T-cell (primary cell): ENCODE data around the gene MAGEA9B. TPM values are rescaled to one million over a fixed set of nuclear protein-coding genes. Genes with fewer than 3 reads are reported as not detected.
"Not testable (repeated sequence)": the region's sequence is repeated elsewhere in the genome, so short reads cannot be mapped to it uniquely, and the experiment has no call there.

Experiments
- ATAC-seq, 4 experiments: fragments of 200-7000 bp in 3 of 4; fragments of 150-1000 bp in 1 of 4; cut with Tn5 transposase; replicated peaks in 1 of 4; 1 replicate in 3 of 4; 2 replicates in 1 of 4; pipeline ENCODE4 v1.10.0; 2021; ENCODE audit warnings: moderate library complexity in 3 of 4, mild to moderate bottlenecking in 2 of 4, moderate number of reproducible peaks in 1 of 4
- CTCF ChIA-PET, 2 donors: fragments of 300-600 bp; sonication (Branson Sonifier 250); formaldehyde crosslinking; loops; one replicate each; lab custom pipeline; 2022; ENCODE audit warnings: antibody characterized with exemption in 2 of 2; lab: Charles Lee
- POLR2A ChIA-PET, 2 donors: fragments of 300-600 bp; sonication (Branson Sonifier 250); formaldehyde crosslinking; loops; one replicate each; lab custom pipeline; 2022; ENCODE audit warnings: antibody characterized with exemption in 2 of 2; lab: Charles Lee
- DNase-seq, 35 experiments: peaks; one replicate each; pipeline versions ENCODE4 v3.0.0 to v3.0.0-alpha.2; 2013 to 2023
- H3K27ac ChIP-seq: one replicate; pipeline ENCODE4 v1.5.1; 2013; ENCODE audit warnings: low read length
- H3K27me3 ChIP-seq, 2 experiments: replicated peaks in 1 of 2; 1 replicate in 1 of 2; 2 replicates in 1 of 2; pipeline versions ENCODE4 v1.6.1 to v1.7.0; 2013; ENCODE audit warnings: low read length in 1 of 2, mixed read lengths in 1 of 2; ENCODE audit not compliant: control insufficient read depth in 2 of 2, insufficient read depth in 2 of 2; ENCODE audit errors: extremely low read depth in 1 of 2
- H3K36me3 ChIP-seq, 2 donors: 1 replicate in 1 of 2; 2 replicates in 1 of 2; pipeline versions ENCODE4 v1.6.1 to v1.7.0; 2013; ENCODE audit warnings: low read length in 1 of 2; ENCODE audit not compliant: control insufficient read depth in 2 of 2, insufficient read depth in 1 of 2; ENCODE audit errors: extremely low read depth in 1 of 2
- H3K4me1 ChIP-seq, 2 experiments: 1 replicate in 1 of 2; 2 replicates in 1 of 2; pipeline versions ENCODE4 v1.6.1 to v1.7.0; 2013; ENCODE audit warnings: low read length in 2 of 2, mixed read lengths in 1 of 2; ENCODE audit not compliant: insufficient read depth in 2 of 2, control insufficient read depth in 1 of 2; ENCODE audit errors: extremely low read depth in 1 of 2
- H3K4me3 ChIP-seq, 2 donors: 1 replicate in 1 of 2; 2 replicates in 1 of 2; pipeline versions ENCODE4 v1.5.1 to v1.7.0; 2013; ENCODE audit warnings: mild to moderate bottlenecking in 2 of 2, low read length in 1 of 2, moderate library complexity in 1 of 2; ENCODE audit not compliant: control insufficient read depth in 1 of 2; ENCODE audit errors: extremely low read depth in 1 of 2
- H3K9me3 ChIP-seq: 2 replicates; pipeline ENCODE4 v1.7.0; 2013
- H3K27ac Mint-ChIP-seq, 2 donors: one replicate each; pipeline ENCODE4 v1.8.0; 2020 to 2021; ENCODE audit warnings: mild to moderate bottlenecking in 2 of 2, mixed read lengths in 2 of 2
- H3K27me3 Mint-ChIP-seq, 2 donors: one replicate each; pipeline ENCODE4 v1.8.0; 2021 to 2022; ENCODE audit warnings: mixed read lengths in 2 of 2
- H3K36me3 Mint-ChIP-seq: one replicate; pipeline ENCODE4 v1.8.0; 2021; ENCODE audit warnings: mixed read lengths
- H3K4me1 Mint-ChIP-seq, 3 donors: one replicate each; pipeline ENCODE4 v1.8.0; 2020 to 2022; ENCODE audit warnings: mixed read lengths in 3 of 3, mild to moderate bottlenecking in 1 of 3
- H3K4me3 Mint-ChIP-seq, 3 donors: one replicate each; pipeline ENCODE4 v1.8.0; 2020 to 2022; ENCODE audit warnings: mild to moderate bottlenecking in 3 of 3, mixed read lengths in 3 of 3, moderate library complexity in 3 of 3
- H3K9me3 Mint-ChIP-seq, 3 donors: one replicate each; pipeline ENCODE4 v1.8.0; 2020 to 2022; ENCODE audit warnings: mixed read lengths in 3 of 3
- WGBS: methylation state at CpG from one replicate; pipeline ENCODE4 v1.1.5; 2013; ENCODE audit warnings: missing lambda C conversion rate; ENCODE audit not compliant: insufficient coverage; 5-methylcytosine and 5-hydroxymethylcytosine counted together
- total RNA-seq, 35 experiments: library from RNA in 6 of 35; stranded (reverse) in 6 of 35; fragments of 120-200 nt in 1 of 35; gene quantifications; one replicate each; pipeline versions ENCODE4 v1.2.1 to v1.2.4 and lab custom pipeline; 2013 to 2026

The MAGEA9B gene
- total RNA-seq, 5 donors from 2014 or later (not counting 1 experiment from before 2014, with no cell fraction given) = not detected

- no peak overlapping the region for H3K27ac Mint-ChIP-seq
- WGBS = no CpG with 5 or more reads among the region's 3 CpGs
- no peaks in the 10 kb centered on the region for H3K9me3 ChIP-seq
- no peak overlapping the region for H3K4me3 Mint-ChIP-seq
- H3K27ac ChIP-seq = no peak overlapping the region
- H3K36me3 Mint-ChIP-seq = peaks cover 3% of the 10 kb centered on the region
- CTCF ChIA-PET = no interaction called here
- no peak overlapping the region for H3K4me3 ChIP-seq
- peaks cover 0 to 18% of the 10 kb centered on the region in 2 experiments for H3K4me1 ChIP-seq
- peaks cover 0 to 17% of the 10 kb centered on the region in 2 donors for H3K27me3 Mint-ChIP-seq
- no peaks in the 10 kb centered on the region for H3K27me3 ChIP-seq
- POLR2A ChIA-PET = no interaction called here
- no peaks in the 10 kb centered on the region for H3K9me3 Mint-ChIP-seq
- H3K36me3 ChIP-seq = no peaks in the 10 kb centered on the region
- ATAC-seq (no peak), DNase-seq (no peak)
- peaks cover 48 to 66% (median 64%) of the 10 kb centered on the region in 3 donors for H3K4me1 Mint-ChIP-seq
These were observed 41.0 kb upstream of the MAGEA9B start for GRCh38 chrX:149628280-149628679.

DNA sequence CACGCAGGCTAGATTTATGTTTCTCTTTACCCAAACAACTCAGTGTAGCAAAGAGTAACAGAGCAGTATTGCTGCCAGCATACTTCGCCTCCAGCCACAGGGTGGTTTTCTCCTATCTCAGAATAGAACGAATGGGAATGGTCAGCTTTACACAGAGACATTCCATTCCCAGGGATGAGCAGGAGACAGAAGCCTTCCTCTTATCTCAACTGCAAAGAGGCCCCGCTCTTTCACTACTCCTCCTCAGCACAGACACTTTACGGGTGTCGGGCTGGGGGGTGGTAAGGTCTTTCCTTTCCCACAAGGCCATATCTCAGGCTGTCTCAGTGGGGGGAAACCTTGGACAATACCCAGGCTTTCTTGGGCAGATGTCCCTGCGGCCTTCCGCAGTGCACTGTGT lies 39.6 kb upstream of the MAGEA9B start:
- CTCF ChIA-PET = not testable (repeated sequence)

GRCh38 chrX:149619662-149620061 lies 32.4 kb upstream of the MAGEA9B start:
- peaks cover 11 to 34% (median 21%) of the 10 kb centered on the region in 3 donors for H3K4me1 Mint-ChIP-seq
- H3K9me3 ChIP-seq, H3K27me3 Mint-ChIP-seq, H3K27me3 ChIP-seq, DNase-seq, H3K4me1 ChIP-seq, H3K4me3 ChIP-seq, H3K9me3 Mint-ChIP-seq, POLR2A ChIA-PET, ATAC-seq, CTCF ChIA-PET, H3K27ac Mint-ChIP-seq, H3K36me3 Mint-ChIP-seq, H3K36me3 ChIP-seq, H3K27ac ChIP-seq, H3K4me3 Mint-ChIP-seq: not testable (repeated sequence)
- WGBS = no CpG with 5 or more reads among the region's 1 CpG

More for the DNA sequence above, 39.6 kb upstream of the MAGEA9B start:
- ATAC-seq, H3K36me3 ChIP-seq, POLR2A ChIA-PET, H3K9me3 ChIP-seq, DNase-seq, H3K4me3 Mint-ChIP-seq, H3K27ac ChIP-seq, H3K27ac Mint-ChIP-seq, H3K36me3 Mint-ChIP-seq, H3K9me3 Mint-ChIP-seq, H3K27me3 ChIP-seq, H3K4me3 ChIP-seq: not testable (repeated sequence)
- Mint-ChIP-seq H3K4me1 (peaks cover 45 to 67% (median 60%) of the 10 kb centered on the region in 3 donors), H3K27me3 (peaks cover 0 to 11% of the 10 kb centered on the region in 2 donors)
- H3K4me1 ChIP-seq = peaks cover 0 to 13% of the 10 kb centered on the region in 2 experiments
- WGBS = no CpG with 5 or more reads among the region's 8 CpGs

- POLR2A ChIA-PET = no interaction called here
These were observed 31.6 kb upstream of the MAGEA9B start for GRCh38 chrX:149618871-149619270.

DNA sequence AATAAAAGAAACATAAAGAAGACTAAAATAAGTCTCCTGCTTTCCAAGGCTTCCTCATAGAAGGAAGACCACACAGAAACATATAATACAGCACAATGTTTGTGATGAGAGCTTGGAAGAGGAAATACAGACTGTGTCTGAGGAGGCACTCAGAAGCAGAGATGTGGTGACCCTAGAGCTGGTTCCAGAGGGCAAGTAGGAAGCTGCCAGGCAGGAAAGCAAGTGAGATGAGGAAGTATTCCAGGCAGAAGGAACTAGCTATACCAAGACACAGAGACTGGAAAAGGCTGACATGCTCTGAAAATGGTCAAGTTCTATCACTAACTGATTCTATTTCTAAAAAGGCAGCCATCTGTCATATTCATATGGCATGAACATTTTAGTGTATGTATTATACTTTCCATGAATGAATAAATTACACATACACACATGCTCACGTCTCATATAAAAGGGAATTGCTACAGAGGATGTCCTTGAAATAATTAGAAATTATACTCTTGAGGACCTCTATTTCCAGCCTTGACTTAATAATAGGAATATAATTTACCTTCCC lies 24.4 kb upstream of the MAGEA9B start:
- no peak for ATAC-seq
- Mint-ChIP-seq H3K27ac (no peak overlapping the region), H3K4me1 (peaks cover 0 to 31% (median 13%) of the 10 kb centered on the region in 3 donors), H3K9me3 (no peaks in the 10 kb centered on the region), H3K4me3 (no peak overlapping the region), H3K27me3 (peaks cover 0 to 5% of the 10 kb centered on the region in 2 donors), H3K36me3 (peaks cover 9% of the 10 kb centered on the region)
- no CpG with 5 or more reads among the region's 1 CpG for WGBS
- H3K27ac ChIP-seq = no peak overlapping the region
- CTCF ChIA-PET = no interaction called here
- no peaks in the 10 kb centered on the region for H3K9me3 ChIP-seq
- no peak overlapping the region for H3K4me3 ChIP-seq
- H3K4me1 ChIP-seq = no peaks in the 10 kb centered on the region
- H3K27me3 ChIP-seq = no peaks in the 10 kb centered on the region
- peaks cover 0 to 5% of the 10 kb centered on the region in 2 donors for H3K36me3 ChIP-seq
- no peak for DNase-seq
- POLR2A ChIA-PET = no interaction called here

More at GRCh38 chrX:149618871-149619270, 31.6 kb upstream of the MAGEA9B start:
- DNase-seq = no peak
- Mint-ChIP-seq H3K36me3 (no peaks in the 10 kb centered on the region), H3K4me3 (no peak overlapping the region), H3K27ac (no peak overlapping the region), H3K27me3 (no peaks in the 10 kb centered on the region), H3K9me3 (no peaks in the 10 kb centered on the region), H3K4me1 (peaks cover 5 to 32% (median 17%) of the 10 kb centered on the region in 3 donors)
- no peaks in the 10 kb centered on the region for H3K27me3 ChIP-seq
- WGBS = no CpG with 5 or more reads among the region's 3 CpGs
- no peaks in the 10 kb centered on the region for H3K4me1 ChIP-seq
- H3K9me3 ChIP-seq = no peaks in the 10 kb centered on the region
- H3K27ac ChIP-seq = no peak overlapping the region
- CTCF ChIA-PET = no interaction called here
- no peaks in the 10 kb centered on the region for H3K36me3 ChIP-seq
- no peak overlapping the region for H3K4me3 ChIP-seq
- ATAC-seq = no peak

DNA sequence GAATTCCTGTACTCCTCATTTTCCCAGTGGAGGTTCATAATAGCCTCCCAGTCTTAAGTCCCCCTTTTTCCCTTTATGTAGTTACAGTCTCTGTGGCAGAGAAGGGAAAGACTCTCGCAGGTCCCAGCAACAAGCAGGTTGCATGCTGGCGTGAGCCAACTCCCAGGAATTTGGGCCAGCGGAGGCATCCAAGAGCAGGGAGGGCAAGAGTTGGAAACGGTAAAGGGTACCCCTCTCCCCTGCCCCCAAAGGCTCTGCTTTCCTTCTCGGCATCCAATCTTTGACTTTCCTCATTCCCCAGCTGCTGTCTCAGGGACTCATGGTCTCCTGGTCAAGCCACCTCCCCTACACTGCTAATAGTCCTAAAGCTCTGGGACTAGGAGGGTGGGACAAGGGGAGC lies 23.3 kb upstream of the MAGEA9B start:
- no peak overlapping the region for H3K27ac Mint-ChIP-seq
- Histone ChIP-seq H3K4me3 (no peak overlapping the region), H3K27me3 (no peaks in the 10 kb centered on the region), H3K4me1 (no peaks in the 10 kb centered on the region), H3K27ac (no peak overlapping the region), H3K9me3 (no peaks in the 10 kb centered on the region), H3K36me3 (peaks cover 0 to 11% of the 10 kb centered on the region in 2 donors)
- H3K36me3 Mint-ChIP-seq = peaks cover 14% of the 10 kb centered on the region
- H3K4me3 Mint-ChIP-seq = no peak overlapping the region
- ChIA-PET CTCF (no interaction called here), POLR2A (interaction anchor here in 1 of 2 donors (0.6 kb wide), 1 partner anchor 99 kb away, joined by 3 read pairs; no protein-coding TSS in a partner anchor)
- H3K27me3 Mint-ChIP-seq = peaks cover 0 to 8% of the 10 kb centered on the region in 2 donors
- ATAC-seq = no peak
- WGBS = no CpG with 5 or more reads among the region's 5 CpGs
- no peak for DNase-seq
- no peaks in the 10 kb centered on the region for H3K9me3 Mint-ChIP-seq
- peaks cover 0 to 23% (median 9%) of the 10 kb centered on the region in 3 donors for H3K4me1 Mint-ChIP-seq
